ENCODE measurements around the gene IL1RN. TPM values are rescaled to one million over a fixed set of nuclear protein-coding genes. Genes with fewer than 3 reads are reported as not detected.

IL1RN gene
- polyA plus RNA-seq, 3 donors = 89.9 to 109 (median 92.0) TPM

DNA sequence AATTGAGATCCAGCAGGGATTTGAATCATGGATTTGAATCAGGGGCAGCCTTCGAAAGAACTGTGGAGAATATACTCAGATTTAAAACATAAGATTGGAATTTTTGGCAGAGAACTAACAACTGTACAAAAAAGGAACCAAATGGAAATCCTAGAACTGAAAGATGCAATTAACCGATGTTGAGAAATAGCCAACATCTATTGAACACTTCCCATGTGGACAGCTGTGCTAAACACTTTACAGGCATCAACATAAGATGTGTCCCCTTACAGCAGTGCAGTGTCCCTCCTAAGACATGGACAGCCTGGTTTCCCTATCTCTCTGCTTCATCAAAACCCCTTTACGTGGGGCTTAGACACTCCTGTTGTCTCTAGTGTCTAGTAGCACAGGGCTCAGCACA is 3.7 kb upstream of the IL1RN start:
- Mint-ChIP-seq H3K4me3 (peak overlapping the region; percentile 75 to 77), H3K36me3 (peaks cover 0 to 7% of the 10 kb centered on the region in 2 donors), H3K4me1 (peaks cover 88% of the 10 kb centered on the region), H3K27ac (peak overlapping the region; percentile 97 to 99 (median 99)), H3K27me3 (ENCODE audit: low read depth in 3 of 3) (peaks cover 0 to 2% (median 0%) of the 10 kb centered on the region in 3 donors), H3K9me3 (peaks cover 3 to 9% (median 4%) of the 10 kb centered on the region in 7 donors)
- peak overlapping the region; percentile 58 for H3K4me2 ChIP-seq (replicated peaks; ENCODE audit: extremely low read depth, low read length, poor library complexity, severe bottlenecking)
- intact Hi-C loops (cut with micrococcal nuclease) = no loop called here
- peaks cover 21% of the 10 kb centered on the region for H3K79me2 ChIP-seq (ENCODE audit: insufficient read depth, low read length)
- peak overlapping the region in 2 of 3 experiments; percentile 10 to 60 for H3K4me3 ChIP-seq (replicated peaks in 1 of 3; ENCODE audit: low read depth in 2 of 3, low read length in 3 of 3)
- H2AFZ ChIP-seq (ENCODE audit: insufficient read depth, low read depth, low read length, poor library complexity, severe bottlenecking) = no peak overlapping the region
- H3K36me3 ChIP-seq (replicated peaks in 1 of 2; ENCODE audit: control insufficient read depth in 1 of 2, insufficient read depth in 2 of 2, low read length in 2 of 2) = no peaks in the 10 kb centered on the region
- 0% methylated on average over 1 of the region's 3 CpGs for WGBS (ENCODE audit: insufficient coverage)
- TF ChIP-seq, protein P1, sequence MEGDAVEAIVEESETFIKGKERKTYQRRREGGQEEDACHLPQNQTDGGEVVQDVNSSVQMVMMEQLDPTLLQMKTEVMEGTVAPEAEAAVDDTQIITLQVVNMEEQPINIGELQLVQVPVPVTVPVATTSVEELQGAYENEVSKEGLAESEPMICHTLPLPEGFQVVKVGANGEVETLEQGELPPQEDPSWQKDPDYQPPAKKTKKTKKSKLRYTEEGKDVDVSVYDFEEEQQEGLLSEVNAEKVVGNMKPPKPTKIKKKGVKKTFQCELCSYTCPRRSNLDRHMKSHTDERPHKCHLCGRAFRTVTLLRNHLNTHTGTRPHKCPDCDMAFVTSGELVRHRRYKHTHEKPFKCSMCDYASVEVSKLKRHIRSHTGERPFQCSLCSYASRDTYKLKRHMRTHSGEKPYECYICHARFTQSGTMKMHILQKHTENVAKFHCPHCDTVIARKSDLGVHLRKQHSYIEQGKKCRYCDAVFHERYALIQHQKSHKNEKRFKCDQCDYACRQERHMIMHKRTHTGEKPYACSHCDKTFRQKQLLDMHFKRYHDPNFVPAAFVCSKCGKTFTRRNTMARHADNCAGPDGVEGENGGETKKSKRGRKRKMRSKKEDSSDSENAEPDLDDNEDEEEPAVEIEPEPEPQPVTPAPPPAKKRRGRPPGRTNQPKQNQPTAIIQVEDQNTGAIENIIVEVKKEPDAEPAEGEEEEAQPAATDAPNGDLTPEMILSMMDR (IDR thresholded peaks at IDR 0.05) = no peak
- H3K27ac ChIP-seq (ENCODE audit: low read depth in 1 of 2, low read length in 2 of 2) = peak overlapping the region; percentile 90 to 95
- peak overlapping the region; percentile 52 for H3K9ac ChIP-seq (ENCODE audit: insufficient read depth, low read length, poor library complexity, severe bottlenecking)
- peaks cover 2% of the 10 kb centered on the region for H4K20me1 ChIP-seq (ENCODE audit: insufficient read depth, low read length)
- peaks cover 77 to 91% of the 10 kb centered on the region in 2 donors for H3K4me1 ChIP-seq (ENCODE audit: control insufficient read depth in 1 of 2, insufficient read depth in 2 of 2, low read length in 2 of 2)
- peak; percentile 32 to 81 (median 80) for DNase-seq
- H3K27me3 ChIP-seq (ENCODE audit: control insufficient read depth in 2 of 2, insufficient read depth in 2 of 2, low read length in 2 of 2) = no peaks in the 10 kb centered on the region
- H3K9me3 ChIP-seq (replicated peaks in 1 of 2; ENCODE audit: control insufficient read depth in 1 of 2, insufficient read depth in 1 of 2, low read length in 2 of 2) = no peaks in the 10 kb centered on the region

DNA sequence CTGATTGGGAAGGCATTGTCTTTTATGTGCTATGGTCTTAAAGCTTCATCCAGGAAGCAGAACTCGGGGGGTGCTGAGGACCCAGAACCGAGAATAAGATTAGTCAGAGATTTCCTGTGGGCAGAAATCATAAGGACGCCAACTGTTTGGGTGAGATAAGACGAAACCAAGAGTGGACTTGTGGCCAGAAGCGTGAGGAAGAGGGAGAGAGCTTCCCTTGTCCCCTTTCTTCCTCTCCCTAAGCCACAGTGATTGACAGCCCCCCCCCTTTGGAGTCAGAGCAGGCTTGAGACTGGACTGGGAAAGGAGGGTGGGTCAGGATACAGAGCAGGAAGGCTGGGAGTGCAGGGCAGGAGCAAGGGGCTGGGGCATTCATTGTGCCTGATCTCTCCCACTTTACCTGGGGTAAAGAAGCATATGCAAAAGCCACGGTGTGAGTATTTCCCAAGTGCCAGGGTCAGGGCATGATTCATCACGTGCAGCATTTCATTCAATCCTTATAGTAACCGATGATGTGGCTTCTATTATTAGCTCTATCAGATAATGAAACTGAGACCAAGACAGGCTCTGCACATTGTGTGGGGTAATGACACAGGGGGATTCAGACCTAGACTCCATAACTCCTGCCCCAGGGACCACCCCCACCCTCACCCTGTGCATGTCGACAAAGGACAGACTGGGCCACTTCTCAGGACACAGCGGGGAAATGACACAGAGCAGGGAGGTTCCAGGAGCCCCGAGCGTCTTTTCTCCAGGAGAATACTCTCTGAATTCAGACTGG is 3.0 kb upstream of the IL1RN start:
- peak overlapping the region; percentile 97 to 99 (median 99) for H3K27ac Mint-ChIP-seq
- H3K27me3 ChIP-seq (ENCODE audit: control insufficient read depth in 2 of 2, insufficient read depth in 2 of 2, low read length in 2 of 2) = no peaks in the 10 kb centered on the region

More for the DNA sequence above, 3.0 kb upstream of the IL1RN start:
- Histone ChIP-seq H3K4me1 (ENCODE audit: control insufficient read depth in 1 of 2, insufficient read depth in 2 of 2, low read length in 2 of 2) (peaks cover 78 to 94% of the 10 kb centered on the region in 2 donors), H3K79me2 (ENCODE audit: insufficient read depth, low read length) (peaks cover 27% of the 10 kb centered on the region), H3K9ac (ENCODE audit: insufficient read depth, low read length, poor library complexity, severe bottlenecking) (peak overlapping the region; percentile 52), H3K9me3 (replicated peaks in 1 of 2; ENCODE audit: control insufficient read depth in 1 of 2, insufficient read depth in 1 of 2, low read length in 2 of 2) (no peaks in the 10 kb centered on the region), H3K4me2 (replicated peaks; ENCODE audit: extremely low read depth, low read length, poor library complexity, severe bottlenecking) (peak overlapping the region; percentile 58), H4K20me1 (ENCODE audit: insufficient read depth, low read length) (peaks cover 8% of the 10 kb centered on the region), H2AFZ (ENCODE audit: insufficient read depth, low read depth, low read length, poor library complexity, severe bottlenecking) (no peak overlapping the region), H3K4me3 (replicated peaks in 1 of 3; ENCODE audit: low read depth in 2 of 3, low read length in 3 of 3) (peak overlapping the region in 2 of 3 experiments; percentile 19 to 60), H3K36me3 (replicated peaks in 1 of 2; ENCODE audit: control insufficient read depth in 1 of 2, insufficient read depth in 2 of 2, low read length in 2 of 2) (peaks cover 3% of the 10 kb centered on the region in 2 donors), H3K27ac (ENCODE audit: low read depth in 1 of 2, low read length in 2 of 2) (peak overlapping the region; percentile 90 to 95)
- Mint-ChIP-seq H3K36me3 (peaks cover 4 to 11% of the 10 kb centered on the region in 2 donors), H3K9me3 (peaks cover 3 to 9% (median 4%) of the 10 kb centered on the region in 7 donors), H3K27me3 (ENCODE audit: low read depth in 3 of 3) (peaks cover 0 to 2% (median 0%) of the 10 kb centered on the region in 3 donors), H3K4me1 (peaks cover 88% of the 10 kb centered on the region), H3K4me3 (peak overlapping the region; percentile 75 to 77)
- WGBS (ENCODE audit: insufficient coverage) = 24% methylated on average over 6 of the region's 12 CpGs
- DNase-seq = peak; percentile 64 to 89 (median 79)
- TF ChIP-seq, protein P1 (IDR thresholded peaks at IDR 0.05) = no peak
- intact Hi-C loops (cut with micrococcal nuclease) = no loop called here
